ENCODE measurements around the gene SCLY. TPM values are rescaled to one million over a fixed set of nuclear protein-coding genes. Genes with fewer than 3 reads are reported as not detected.
A peak's percentile ranks its signal among the peaks of the same experiment; 100 is the strongest.

SCLY gene
- total RNA-seq, 1 donor from 2014 or later = 109 TPM

DNA sequence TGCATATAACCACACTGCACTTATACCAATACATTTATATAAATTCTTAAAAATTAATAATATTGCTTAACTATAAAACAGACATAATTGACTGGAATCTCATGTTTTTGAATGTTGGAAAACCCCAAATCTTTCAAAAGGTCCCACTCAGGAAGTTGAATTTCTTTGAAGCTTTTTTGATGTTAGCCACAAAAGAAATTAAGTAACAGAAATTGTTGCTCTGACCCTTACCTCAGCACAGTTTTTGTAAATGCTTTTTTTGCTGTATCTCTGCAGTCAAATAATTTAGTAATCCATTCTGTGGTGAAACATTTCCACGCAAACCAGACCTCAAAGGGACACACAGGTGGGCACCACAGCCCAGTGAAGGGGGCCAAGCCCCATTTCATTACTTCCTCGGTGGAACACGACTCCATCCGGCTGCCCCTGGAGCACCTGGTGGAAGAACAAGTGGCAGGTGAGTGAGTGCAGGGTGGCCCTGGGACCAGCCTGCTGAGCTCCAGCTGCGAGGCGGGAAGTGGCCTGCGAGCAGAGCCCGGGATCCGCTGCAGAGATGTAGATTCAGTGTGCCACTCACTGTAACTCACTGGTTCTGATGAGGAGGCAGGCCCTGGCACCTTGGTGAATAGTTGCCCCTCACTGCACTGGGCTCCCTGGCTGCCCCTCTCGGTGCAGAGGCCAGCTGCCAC lies 8.4 kb downstream of the SCLY start:
- peaks cover 46% of the 10 kb centered on the region for H3K4me1 Mint-ChIP-seq
- no peaks in the 10 kb centered on the region for H3K27me3 Mint-ChIP-seq
- H3K9me3 Mint-ChIP-seq = peaks cover 20% of the 10 kb centered on the region
- H3K4me3 Mint-ChIP-seq = peak overlapping the region; percentile 68
- peak overlapping the region; percentile 70 for H3K27ac Mint-ChIP-seq
- H3K36me3 Mint-ChIP-seq (ENCODE audit: low read depth) = peaks cover 87% of the 10 kb centered on the region
- intact Hi-C loops (cut with micrococcal nuclease) = no loop called here
- peak; percentile 69 for DNase-seq

DNA sequence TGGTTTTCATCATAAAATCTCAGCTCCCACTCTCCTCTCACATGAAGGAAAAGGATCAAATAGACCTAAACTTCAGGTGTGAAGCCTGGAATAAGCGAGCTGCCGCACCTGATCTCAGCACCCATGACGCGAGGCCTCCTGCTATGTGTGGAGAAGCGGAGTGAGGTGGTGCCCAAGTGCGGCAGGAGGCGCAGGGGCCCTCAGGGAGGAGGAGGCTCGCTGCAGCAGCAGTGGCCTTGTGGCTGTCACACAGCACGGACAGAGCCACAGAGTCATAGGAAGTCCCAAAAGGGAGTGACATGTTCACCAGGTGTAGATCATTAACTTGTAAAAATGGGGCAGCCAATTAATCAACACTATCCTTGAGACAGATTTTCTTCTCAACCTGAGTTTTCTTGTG lies 9.1 kb downstream of the SCLY start:
- H3K27ac Mint-ChIP-seq = no peak overlapping the region
- H3K27me3 Mint-ChIP-seq = no peaks in the 10 kb centered on the region
- peaks cover 47% of the 10 kb centered on the region for H3K4me1 Mint-ChIP-seq
- no peak for DNase-seq
- peaks cover 24% of the 10 kb centered on the region for H3K9me3 Mint-ChIP-seq
- H3K36me3 Mint-ChIP-seq (ENCODE audit: low read depth) = peaks cover 88% of the 10 kb centered on the region
- H3K4me3 Mint-ChIP-seq = peak overlapping the region; percentile 68
- intact Hi-C loops (cut with micrococcal nuclease) = no loop called here

DNA sequence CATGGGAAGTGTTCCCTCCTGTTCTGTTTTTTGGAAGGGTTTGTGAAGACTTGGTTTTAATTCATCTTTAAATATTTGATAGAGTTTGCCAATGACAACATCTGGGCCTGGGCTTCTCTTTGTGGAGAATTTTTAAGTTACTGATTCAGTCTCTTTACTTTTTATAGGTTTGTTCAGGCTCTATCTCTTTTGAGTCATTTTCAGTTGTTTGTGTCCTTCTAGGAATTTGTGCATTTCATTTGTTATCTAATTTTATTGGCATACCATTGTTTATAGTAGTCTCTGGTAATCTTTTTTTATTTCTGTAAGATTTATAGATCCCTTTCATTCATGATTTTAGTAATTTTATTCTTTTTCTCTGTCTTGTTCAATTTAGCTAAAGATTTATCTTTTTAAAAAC lies 14.6 kb downstream of the SCLY start:
- H3K27me3 Mint-ChIP-seq = no peaks in the 10 kb centered on the region
- peaks cover 80% of the 10 kb centered on the region for H3K36me3 Mint-ChIP-seq (ENCODE audit: low read depth)
- H3K4me3 Mint-ChIP-seq = no peak overlapping the region
- H3K4me1 Mint-ChIP-seq = peaks cover 19% of the 10 kb centered on the region
- peaks cover 26% of the 10 kb centered on the region for H3K9me3 Mint-ChIP-seq
- peak overlapping the region; percentile 2 for H3K27ac Mint-ChIP-seq
- intact Hi-C loops (cut with micrococcal nuclease) = no loop called here
- DNase-seq = no peak

DNA sequence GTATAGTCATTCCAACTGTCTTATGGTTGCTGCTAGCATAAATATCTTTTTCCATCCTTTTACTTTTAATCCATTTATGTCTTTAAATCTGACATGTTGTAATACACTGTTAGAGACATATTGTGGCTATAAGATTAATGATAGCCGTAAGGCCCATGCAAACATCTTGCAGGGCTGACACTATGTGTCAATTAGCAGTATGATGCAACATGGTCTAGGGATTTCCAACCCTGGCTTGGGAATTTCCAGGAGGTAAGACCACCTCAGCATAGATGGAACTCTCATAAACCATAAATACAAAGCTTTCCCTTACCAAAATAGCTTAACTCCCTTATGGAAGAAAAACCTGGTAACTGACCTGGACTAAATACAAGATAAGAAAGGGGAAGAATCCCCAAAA lies 16.5 kb downstream of the SCLY start:
- Mint-ChIP-seq H3K9me3 (peaks cover 22% of the 10 kb centered on the region), H3K4me1 (peaks cover 13% of the 10 kb centered on the region), H3K27ac (no peak overlapping the region), H3K36me3 (ENCODE audit: low read depth) (peaks cover 87% of the 10 kb centered on the region), H3K27me3 (no peaks in the 10 kb centered on the region), H3K4me3 (no peak overlapping the region)
- no peak for DNase-seq
- intact Hi-C loops (cut with micrococcal nuclease) = no loop called here

DNA sequence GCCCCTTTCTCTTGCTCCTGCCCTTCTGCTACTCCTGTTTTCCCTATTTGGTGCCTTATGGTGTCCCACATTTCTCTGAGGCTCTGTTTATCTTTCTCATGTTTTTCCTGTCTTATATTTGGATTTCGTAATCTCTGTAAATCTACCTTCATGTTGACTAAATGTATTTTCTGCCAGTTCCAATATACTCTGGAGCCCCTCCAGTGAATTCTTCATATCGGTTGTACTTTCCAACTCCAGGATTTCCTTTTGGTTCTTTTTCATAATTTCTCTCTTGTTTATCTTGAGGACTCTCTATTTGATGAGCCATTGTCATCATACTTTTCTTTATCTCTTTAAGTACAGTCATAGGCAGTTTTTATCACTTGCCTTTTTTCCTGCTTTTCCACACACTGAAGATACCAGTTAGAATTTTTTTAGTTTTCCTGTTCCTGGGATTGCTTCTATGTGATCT lies 19.1 kb downstream of the SCLY start:
- Mint-ChIP-seq H3K36me3 (ENCODE audit: low read depth) (peaks cover 83% of the 10 kb centered on the region), H3K4me1 (peaks cover 10% of the 10 kb centered on the region), H3K9me3 (peaks cover 10% of the 10 kb centered on the region), H3K27ac (no peak overlapping the region), H3K27me3 (no peaks in the 10 kb centered on the region), H3K4me3 (no peak overlapping the region)
- DNase-seq = no peak
- intact Hi-C loops (cut with micrococcal nuclease) = no loop called here

DNA sequence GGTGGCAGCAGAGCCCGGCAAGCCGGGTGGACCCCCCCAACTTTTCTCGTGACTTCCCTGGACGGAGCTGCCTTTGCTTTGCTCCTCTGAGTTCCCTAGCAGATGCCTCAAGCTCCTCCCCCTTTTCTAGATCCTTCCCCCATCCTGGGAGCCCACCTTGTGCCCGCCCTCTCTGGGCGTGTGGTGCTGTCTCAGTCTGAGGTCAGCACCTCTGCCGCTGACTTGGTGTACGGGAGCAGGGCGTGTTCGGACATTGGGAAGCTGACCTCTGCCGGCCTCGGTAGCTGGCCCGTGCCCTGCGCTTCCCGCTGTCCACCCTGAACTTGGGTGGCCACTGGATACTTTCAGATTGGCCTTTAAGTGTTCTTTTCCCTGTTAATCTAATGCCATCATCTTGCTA lies 19.7 kb downstream of the SCLY start:
- no peaks in the 10 kb centered on the region for H3K27me3 Mint-ChIP-seq
- peaks cover 4% of the 10 kb centered on the region for H3K4me1 Mint-ChIP-seq
- no peak overlapping the region for H3K27ac Mint-ChIP-seq
- DNase-seq = no peak
- intact Hi-C loops (cut with micrococcal nuclease) = no loop called here
- peaks cover 83% of the 10 kb centered on the region for H3K36me3 Mint-ChIP-seq (ENCODE audit: low read depth)
- H3K4me3 Mint-ChIP-seq = no peak overlapping the region
- peaks cover 5% of the 10 kb centered on the region for H3K9me3 Mint-ChIP-seq

DNA sequence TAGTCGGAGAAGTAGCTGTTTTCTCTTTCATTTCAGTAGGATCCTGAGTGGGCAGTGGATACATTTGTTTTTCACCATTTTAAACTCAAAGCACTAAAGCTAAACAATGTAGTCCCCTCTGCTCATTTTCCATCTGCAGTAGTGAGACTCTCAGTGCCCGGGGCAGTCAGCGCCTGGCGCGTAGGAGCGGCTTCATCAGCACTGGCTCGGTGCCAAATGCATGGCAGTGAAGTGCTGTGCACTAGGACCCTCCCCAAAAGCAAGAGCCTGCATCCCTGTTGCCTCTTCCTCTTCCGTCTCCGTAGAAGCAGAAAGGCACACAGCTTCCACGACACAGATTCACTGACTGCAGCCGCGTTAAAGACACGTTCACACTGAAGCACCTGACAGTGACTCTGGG lies 20.3 kb downstream of the SCLY start:
- H3K4me1 Mint-ChIP-seq = peaks cover 6% of the 10 kb centered on the region

DNA sequence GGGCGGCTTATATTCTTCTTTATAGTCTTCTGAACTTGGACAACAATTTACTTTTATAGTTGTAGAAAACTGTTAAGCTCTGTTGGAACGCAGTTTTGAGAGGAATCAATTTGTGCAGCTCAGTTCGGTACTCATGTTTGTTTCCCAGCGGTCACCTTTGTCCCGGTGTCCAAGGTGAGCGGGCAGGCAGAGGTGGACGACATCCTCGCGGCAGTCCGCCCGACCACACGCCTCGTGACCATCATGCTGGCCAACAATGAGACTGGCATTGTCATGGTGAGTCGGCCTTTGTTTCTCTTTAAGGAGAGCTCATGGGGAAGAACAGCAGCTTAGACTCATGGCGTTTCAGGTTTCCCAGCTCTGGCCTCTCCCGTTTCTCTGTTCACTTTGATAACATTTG lies 20.8 kb downstream of the SCLY start:
- intact Hi-C loops (cut with micrococcal nuclease) = no loop called here
- Mint-ChIP-seq H3K27ac (no peak overlapping the region), H3K27me3 (no peaks in the 10 kb centered on the region), H3K36me3 (ENCODE audit: low read depth) (peaks cover 83% of the 10 kb centered on the region), H3K4me3 (no peak overlapping the region), H3K9me3 (peaks cover 5% of the 10 kb centered on the region), H3K4me1 (peaks cover 7% of the 10 kb centered on the region)
- no peak for DNase-seq

More for the DNA sequence above, 20.3 kb downstream of the SCLY start:
- Mint-ChIP-seq H3K27ac (no peak overlapping the region), H3K36me3 (ENCODE audit: low read depth) (peaks cover 84% of the 10 kb centered on the region), H3K27me3 (no peaks in the 10 kb centered on the region), H3K4me3 (no peak overlapping the region), H3K9me3 (peaks cover 5% of the 10 kb centered on the region)
- intact Hi-C loops (cut with micrococcal nuclease) = no loop called here
- DNase-seq = no peak

DNA sequence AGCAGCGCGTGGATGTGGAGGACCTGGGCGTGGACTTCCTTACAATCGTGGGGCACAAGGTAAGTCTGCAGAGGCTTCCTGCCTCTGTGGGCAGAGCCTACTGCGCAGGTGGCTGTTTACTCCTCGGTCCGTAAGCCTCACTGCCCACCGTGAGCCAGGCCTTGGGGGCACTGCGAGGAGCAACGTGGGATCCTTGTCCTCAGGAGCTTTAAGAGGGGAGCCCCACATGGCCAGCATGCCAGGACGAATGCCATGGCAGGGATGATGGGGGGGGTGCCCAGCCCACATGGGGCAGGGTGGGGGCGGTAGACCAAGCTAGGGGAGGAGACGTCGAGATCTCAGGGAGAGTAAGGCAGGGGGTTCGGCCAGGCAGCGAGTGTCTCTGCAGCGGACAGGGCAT lies 21.4 kb downstream of the SCLY start:
- DNase-seq = no peak
- peaks cover 5% of the 10 kb centered on the region for H3K9me3 Mint-ChIP-seq
- no peak overlapping the region for H3K4me3 Mint-ChIP-seq
- no peak overlapping the region for H3K27ac Mint-ChIP-seq
- peaks cover 82% of the 10 kb centered on the region for H3K36me3 Mint-ChIP-seq (ENCODE audit: low read depth)
- intact Hi-C loops (cut with micrococcal nuclease) = no loop called here
- H3K27me3 Mint-ChIP-seq = no peaks in the 10 kb centered on the region
- peaks cover 11% of the 10 kb centered on the region for H3K4me1 Mint-ChIP-seq

DNA sequence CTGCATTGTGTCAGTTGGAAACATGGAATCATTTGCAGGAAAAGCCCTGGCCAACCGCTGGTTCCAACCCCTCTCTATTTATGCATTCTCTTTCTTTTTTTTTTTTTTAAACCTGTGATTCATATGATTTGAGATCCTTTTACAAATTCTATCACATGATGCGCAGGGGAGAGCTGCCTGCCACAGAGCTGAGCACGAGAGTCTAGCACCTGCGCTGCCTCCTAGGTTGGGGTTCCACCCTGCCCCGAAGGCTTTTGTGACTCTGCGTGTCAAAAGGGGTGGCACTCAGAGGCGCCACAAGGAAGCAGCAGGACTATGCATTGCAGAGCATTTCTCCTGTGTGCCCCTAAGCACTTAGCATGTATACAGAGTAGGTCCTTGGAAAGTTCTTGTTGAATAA lies 22.0 kb downstream of the SCLY start:
- H3K36me3 Mint-ChIP-seq (ENCODE audit: low read depth) = peaks cover 81% of the 10 kb centered on the region
- intact Hi-C loops (cut with micrococcal nuclease) = no loop called here
- peaks cover 5% of the 10 kb centered on the region for H3K9me3 Mint-ChIP-seq
- no peaks in the 10 kb centered on the region for H3K27me3 Mint-ChIP-seq
- H3K4me1 Mint-ChIP-seq = peaks cover 13% of the 10 kb centered on the region
- no peak overlapping the region for H3K27ac Mint-ChIP-seq
- H3K4me3 Mint-ChIP-seq = no peak overlapping the region
- DNase-seq = no peak

DNA sequence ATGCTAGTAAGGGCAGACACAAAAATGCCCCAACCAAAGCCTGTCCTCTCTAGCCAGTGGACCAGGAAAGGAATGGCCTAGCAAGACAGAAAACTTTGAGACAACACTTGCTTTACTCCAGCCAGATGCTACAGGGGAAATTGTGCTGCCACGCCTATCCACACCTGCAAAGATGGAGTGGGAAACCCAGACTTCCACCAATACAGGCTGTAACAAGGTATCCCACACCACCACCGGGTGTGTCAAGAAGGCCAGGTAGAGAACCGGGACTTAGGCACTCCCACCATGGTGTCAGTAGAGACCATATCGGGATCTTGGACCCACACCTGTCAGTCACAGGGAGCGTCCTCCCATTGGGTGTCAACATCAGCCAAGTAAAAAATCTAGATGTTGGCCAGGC lies 23.1 kb downstream of the SCLY start:
- intact Hi-C loops (cut with micrococcal nuclease) = no loop called here

DNA sequence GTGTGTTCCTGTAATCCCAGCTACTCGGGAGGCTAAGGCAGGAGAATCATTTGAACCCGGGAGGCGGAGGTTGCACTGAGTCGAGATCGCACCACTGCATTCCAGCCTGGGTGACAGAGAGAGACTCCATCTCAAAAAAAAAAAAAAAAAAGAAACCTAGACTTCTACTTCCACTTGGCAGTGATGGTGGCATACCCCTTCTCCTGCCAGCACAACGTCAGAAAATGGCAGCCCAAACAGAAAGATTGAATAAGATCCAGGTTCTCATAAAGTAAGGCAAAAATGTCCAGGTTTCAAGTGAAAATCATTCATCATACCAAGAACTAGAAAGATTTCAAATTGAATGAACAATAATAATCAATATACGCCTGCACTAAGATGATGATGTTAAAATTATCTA lies 24.0 kb downstream of the SCLY start:
- Mint-ChIP-seq H3K27me3 (no peaks in the 10 kb centered on the region), H3K36me3 (ENCODE audit: low read depth) (peaks cover 76% of the 10 kb centered on the region), H3K4me3 (no peak overlapping the region), H3K27ac (no peak overlapping the region), H3K9me3 (peaks cover 3% of the 10 kb centered on the region), H3K4me1 (peaks cover 12% of the 10 kb centered on the region)
- intact Hi-C loops (cut with micrococcal nuclease) = no loop called here
- DNase-seq = no peak

More for the DNA sequence above, 23.1 kb downstream of the SCLY start:
- Mint-ChIP-seq H3K27me3 (no peaks in the 10 kb centered on the region), H3K4me1 (peaks cover 13% of the 10 kb centered on the region), H3K4me3 (no peak overlapping the region), H3K9me3 (peaks cover 5% of the 10 kb centered on the region), H3K36me3 (ENCODE audit: low read depth) (peaks cover 77% of the 10 kb centered on the region), H3K27ac (no peak overlapping the region)
- DNase-seq = no peak

DNA sequence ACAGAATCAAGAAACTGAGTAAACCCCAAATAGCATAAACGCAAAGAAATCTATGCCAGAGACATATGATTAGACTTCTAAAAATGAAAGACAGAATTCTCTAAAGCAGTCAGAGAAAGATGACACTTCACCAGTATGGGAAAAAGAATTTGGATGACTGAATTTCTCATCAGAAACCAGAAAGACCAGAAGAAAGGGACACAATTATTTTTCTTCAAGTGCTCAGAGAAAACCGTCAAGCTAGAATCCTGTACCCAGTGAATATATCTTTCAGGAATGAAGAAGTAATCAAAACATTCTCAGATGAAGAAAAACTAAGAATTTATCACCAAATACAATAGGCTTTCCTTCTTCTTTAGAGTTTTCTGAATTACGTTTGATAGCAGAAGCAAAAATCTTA lies 25.1 kb downstream of the SCLY start:
- no peaks in the 10 kb centered on the region for H3K9me3 Mint-ChIP-seq
- intact Hi-C loops (cut with micrococcal nuclease) = no loop called here
- H3K4me1 Mint-ChIP-seq = peaks cover 9% of the 10 kb centered on the region
- no peak overlapping the region for H3K4me3 Mint-ChIP-seq
- no peaks in the 10 kb centered on the region for H3K27me3 Mint-ChIP-seq
- DNase-seq = no peak
- H3K36me3 Mint-ChIP-seq (ENCODE audit: low read depth) = peaks cover 70% of the 10 kb centered on the region
- H3K27ac Mint-ChIP-seq = no peak overlapping the region

DNA sequence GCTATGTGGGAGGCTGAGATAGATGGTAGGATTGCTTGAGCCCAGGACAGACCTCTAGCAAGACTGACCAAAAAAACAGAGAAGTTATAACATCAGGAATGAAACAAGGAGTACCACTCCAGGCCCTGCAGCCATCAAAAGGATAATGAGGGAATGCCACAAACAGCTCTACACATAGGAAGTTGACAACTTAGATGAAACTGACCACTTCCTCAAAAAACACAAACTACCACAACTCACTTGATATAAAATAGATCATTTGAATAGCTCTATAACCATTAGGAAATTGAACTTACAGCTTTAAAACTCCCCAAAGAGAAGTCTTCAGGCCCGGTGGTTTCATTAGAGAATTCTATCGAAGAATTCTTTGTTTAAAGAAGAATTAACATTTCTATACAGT lies 26.4 kb downstream of the SCLY start:
- H3K36me3 Mint-ChIP-seq (ENCODE audit: low read depth) = peaks cover 62% of the 10 kb centered on the region
- intact Hi-C loops (cut with micrococcal nuclease) = no loop called here
- H3K4me1 Mint-ChIP-seq = peaks cover 9% of the 10 kb centered on the region
- H3K4me3 Mint-ChIP-seq = no peak overlapping the region
- no peaks in the 10 kb centered on the region for H3K9me3 Mint-ChIP-seq
- H3K27ac Mint-ChIP-seq = peak overlapping the region; percentile 20
- DNase-seq = no peak
- no peaks in the 10 kb centered on the region for H3K27me3 Mint-ChIP-seq

DNA sequence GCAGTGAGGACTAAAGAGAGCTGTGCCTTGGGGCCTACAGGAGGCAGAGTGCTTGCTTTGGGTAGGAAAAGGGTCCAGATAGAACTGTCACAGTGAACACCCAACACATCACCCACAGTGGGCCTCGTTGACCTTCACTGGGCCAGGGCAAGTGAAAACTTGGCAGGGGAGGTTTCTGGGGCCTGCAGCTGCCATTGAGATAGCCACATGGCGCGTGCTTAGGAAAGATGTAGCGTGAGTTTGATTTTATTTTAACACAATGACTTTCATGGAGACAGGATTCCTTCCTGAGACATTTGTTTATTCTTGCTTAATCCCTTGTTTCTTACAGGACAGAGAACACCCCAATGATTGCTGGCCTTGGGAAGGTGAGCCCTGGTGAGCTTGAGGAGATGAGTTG lies 30.1 kb downstream of the SCLY start:
- peaks cover 9% of the 10 kb centered on the region for H3K4me1 Mint-ChIP-seq
- H3K9me3 Mint-ChIP-seq = no peaks in the 10 kb centered on the region
- DNase-seq = no peak

More for the DNA sequence above, 30.1 kb downstream of the SCLY start:
- peaks cover 47% of the 10 kb centered on the region for H3K36me3 Mint-ChIP-seq (ENCODE audit: low read depth)
- no peak overlapping the region for H3K27ac Mint-ChIP-seq
- H3K27me3 Mint-ChIP-seq = no peaks in the 10 kb centered on the region
- intact Hi-C loops (cut with micrococcal nuclease) = no loop called here
- no peak overlapping the region for H3K4me3 Mint-ChIP-seq

All from activated CD4-positive, alpha-beta T cell treated with anti-CD3 and anti-CD28 coated beads, Interleukin-2, amount 10 ng/mL, durations not matched to agents 24 days and 14 days (primary cell).